Ishikawa (cell line): ENCODE data around the gene GALNT9.

Experiments used
- CEBPB ChIP-seq: IDR thresholded peaks from 2 replicates; pipeline ENCODE4 v1.6.1; 2012
- CREB1 ChIP-seq: IDR thresholded peaks from 2 replicates; pipeline ENCODE4 v1.6.1; 2012; ENCODE audit warnings: low read depth
- EGR1 ChIP-seq: IDR thresholded peaks from 2 replicates; pipeline ENCODE4 v1.6.1; 2012
- EP300 ChIP-seq: IDR thresholded peaks from 2 replicates; pipeline ENCODE4 v1.6.1; 2012; ENCODE audit warnings: borderline replicate concordance
- FOXM1 ChIP-seq: IDR thresholded peaks from 2 replicates; pipeline ENCODE4 v1.6.1; 2012; ENCODE audit warnings: low read depth, borderline replicate concordance
- MAX ChIP-seq: IDR thresholded peaks from 2 replicates; pipeline ENCODE4 v1.6.1; 2012
- NFIC ChIP-seq: IDR thresholded peaks from 2 replicates; pipeline ENCODE4 v1.6.1; 2012
- RAD21 ChIP-seq: IDR thresholded peaks from 2 replicates; pipeline ENCODE4 v1.6.1; 2012; ENCODE audit warnings: low read depth
- REST ChIP-seq: IDR thresholded peaks from 2 replicates; pipeline ENCODE4 v1.6.1; 2012; ENCODE audit warnings: low read depth, mild to moderate bottlenecking
- TAF1 ChIP-seq: IDR thresholded peaks from 2 replicates; pipeline ENCODE4 v1.6.1; 2012; ENCODE audit warnings: low read depth, mild to moderate bottlenecking
- TCF12 ChIP-seq: IDR thresholded peaks from 2 replicates; pipeline ENCODE4 v1.6.1; 2012; ENCODE audit warnings: low read depth
- TEAD4 ChIP-seq: IDR thresholded peaks from 2 replicates; pipeline ENCODE4 v1.6.1; 2012
- USF1 ChIP-seq: IDR thresholded peaks from 2 replicates; pipeline ENCODE4 v1.6.1; 2012
- YY1 ChIP-seq: IDR thresholded peaks from 2 replicates; pipeline ENCODE4 v1.6.1; 2012; ENCODE audit warnings: low read depth
- ZBTB7A ChIP-seq: IDR thresholded peaks from 2 replicates; pipeline ENCODE4 v1.6.1; 2012; ENCODE audit warnings: low read depth

Gene GALNT9

GRCh38 chr12:132251310-132251709 is 78.1 kb downstream of the GALNT9 start:
- TF ChIP-seq MAX = no peak
- TF ChIP-seq REST = no peak
- no peak for TF ChIP-seq ZBTB7A
- no peak for TF ChIP-seq USF1
- no peak for TF ChIP-seq RAD21
- TF ChIP-seq TAF1 = no peak
- TF ChIP-seq FOXM1 = no peak
- TF ChIP-seq YY1 = no peak
- TF ChIP-seq NFIC = no peak
- TF ChIP-seq CEBPB = no peak
- no peak for TF ChIP-seq CREB1
- no peak for TF ChIP-seq EGR1
- no peak for TF ChIP-seq TEAD4
- TF ChIP-seq EP300 = no peak
- TF ChIP-seq TCF12 = no peak

GRCh38 chr12:132250707-132251106 is 78.7 kb downstream of the GALNT9 start:
- TF ChIP-seq RAD21 (no peak), TCF12 (no peak), REST (no peak), CEBPB (no peak), ZBTB7A (no peak), NFIC (no peak), CREB1 (no peak), MAX (no peak), TAF1 (no peak), TEAD4 (no peak), YY1 (no peak), EP300 (no peak), FOXM1 (no peak)

- TF ChIP-seq CREB1 (no peak), TAF1 (no peak), USF1 (no peak), MAX (no peak), ZBTB7A (no peak), RAD21 (no peak), TCF12 (no peak), REST (no peak), EGR1 (no peak), YY1 (no peak), CEBPB (no peak)
Measured at GRCh38 chr12:132249689-132250478, 79.5 kb downstream of the GALNT9 start.

- TF ChIP-seq EGR1 = no peak
- TF ChIP-seq TAF1 = no peak
- TF ChIP-seq MAX = no peak
- no peak for TF ChIP-seq NFIC
- no peak for TF ChIP-seq EP300
- no peak for TF ChIP-seq CEBPB
- no peak for TF ChIP-seq RAD21
- no peak for TF ChIP-seq CREB1
- no peak for TF ChIP-seq ZBTB7A
- no peak for TF ChIP-seq REST
- TF ChIP-seq TCF12 = no peak
- no peak for TF ChIP-seq TEAD4
- TF ChIP-seq FOXM1 = no peak
- TF ChIP-seq USF1 = no peak
- TF ChIP-seq YY1 = no peak
Measured at GRCh38 chr12:132248453-132249167, 80.8 kb downstream of the GALNT9 start.
